Cardiac septum (tissue), 1 donor: ENCODE data around the gene TAS2R16. TPM values are rescaled to one million over a fixed set of nuclear protein-coding genes. Genes with fewer than 3 reads are reported as not detected.
"Not testable (repeated sequence)": the region's sequence is repeated elsewhere in the genome, so short reads cannot be mapped to it uniquely, and the experiment has no call there.

Source experiments
- DNase-seq: peaks from one replicate; pipeline ENCODE4 v3.0.0-alpha.2; 2020; ENCODE audit warnings: low spot score
- intact Hi-C: fragments of 100-400 bp; cut with DNase I; formaldehyde crosslinking; loops from one replicate; pipeline ENCODE4 v1.14.0; 2022
- total RNA-seq: library from RNA; stranded (reverse); fragmentation: NEBNext Ultra II Directional; extraction: Animal tissue kit (Norgen Biotek cat#: 25700); gene quantifications from one replicate; pipeline ENCODE4 v1.2.1, GENCODE V29; 2021
- donor health status: DM: no; HTN: no; CAD: no.

Gene TAS2R16
- total RNA-seq, 1 donor from 2014 or later, result not detected

DNA sequence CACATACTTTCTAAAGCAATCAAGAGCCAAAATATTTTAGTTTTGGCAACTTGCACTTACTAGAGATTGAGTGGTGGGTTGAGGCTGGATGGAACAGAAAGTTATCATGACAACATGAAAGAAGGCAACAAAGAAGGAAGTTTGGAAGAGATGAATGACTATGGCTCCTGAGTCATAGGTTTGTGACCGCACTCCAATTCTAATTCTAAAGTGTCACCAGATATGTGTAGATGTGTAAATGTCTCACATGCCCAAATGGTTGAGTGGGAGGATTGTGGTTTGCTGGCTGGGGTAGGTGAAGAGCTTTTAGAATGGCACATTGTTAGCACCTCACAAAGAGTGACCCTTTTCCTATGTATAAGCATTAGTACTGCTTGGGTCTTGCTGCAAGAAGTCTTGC, 20.2 kb downstream of the TAS2R16 start:
- intact Hi-C loops, result no loop called here
- DNase-seq, result no peak

DNA sequence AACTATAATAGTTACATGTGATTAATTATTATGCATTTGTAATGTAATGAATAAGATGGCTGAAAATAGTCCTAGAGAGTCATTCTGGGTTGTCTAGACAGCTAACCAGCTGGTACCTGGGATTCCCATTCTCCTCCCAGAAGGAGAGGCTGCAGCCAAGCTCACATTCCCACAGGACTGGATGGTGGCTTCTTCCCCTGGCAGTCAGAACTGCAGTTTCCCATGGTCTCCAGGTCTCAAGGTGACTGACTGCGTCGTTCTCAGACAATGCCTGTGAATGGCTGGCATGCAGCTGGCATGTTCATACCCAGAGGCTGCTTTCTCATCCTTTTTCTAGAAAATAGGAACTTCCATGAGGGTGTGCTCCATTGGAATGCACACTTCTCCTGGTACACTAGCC, 21.3 kb downstream of the TAS2R16 start:
- no peak for DNase-seq
- intact Hi-C loops, result no loop called here

DNA sequence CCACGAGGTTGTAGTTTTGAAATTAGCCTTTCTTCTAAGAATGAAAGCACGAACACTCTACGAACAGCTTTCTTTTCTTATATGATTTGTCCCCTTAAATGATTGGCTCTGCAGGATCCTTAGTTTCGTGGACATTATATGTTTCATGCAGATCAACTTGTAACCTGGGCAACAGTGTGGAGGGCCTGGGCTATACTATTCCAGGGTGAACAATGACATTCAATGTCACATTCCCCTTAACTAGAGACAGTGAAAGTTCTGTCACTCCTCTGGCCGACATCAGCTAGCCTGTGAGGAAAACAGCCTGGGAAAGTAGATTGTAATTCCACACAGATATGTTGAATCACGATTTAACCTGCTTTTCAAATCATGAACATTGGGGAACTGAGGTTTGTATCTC, 23.4 kb downstream of the TAS2R16 start:
- DNase-seq, result no peak
- intact Hi-C loops, result no loop called here

DNA sequence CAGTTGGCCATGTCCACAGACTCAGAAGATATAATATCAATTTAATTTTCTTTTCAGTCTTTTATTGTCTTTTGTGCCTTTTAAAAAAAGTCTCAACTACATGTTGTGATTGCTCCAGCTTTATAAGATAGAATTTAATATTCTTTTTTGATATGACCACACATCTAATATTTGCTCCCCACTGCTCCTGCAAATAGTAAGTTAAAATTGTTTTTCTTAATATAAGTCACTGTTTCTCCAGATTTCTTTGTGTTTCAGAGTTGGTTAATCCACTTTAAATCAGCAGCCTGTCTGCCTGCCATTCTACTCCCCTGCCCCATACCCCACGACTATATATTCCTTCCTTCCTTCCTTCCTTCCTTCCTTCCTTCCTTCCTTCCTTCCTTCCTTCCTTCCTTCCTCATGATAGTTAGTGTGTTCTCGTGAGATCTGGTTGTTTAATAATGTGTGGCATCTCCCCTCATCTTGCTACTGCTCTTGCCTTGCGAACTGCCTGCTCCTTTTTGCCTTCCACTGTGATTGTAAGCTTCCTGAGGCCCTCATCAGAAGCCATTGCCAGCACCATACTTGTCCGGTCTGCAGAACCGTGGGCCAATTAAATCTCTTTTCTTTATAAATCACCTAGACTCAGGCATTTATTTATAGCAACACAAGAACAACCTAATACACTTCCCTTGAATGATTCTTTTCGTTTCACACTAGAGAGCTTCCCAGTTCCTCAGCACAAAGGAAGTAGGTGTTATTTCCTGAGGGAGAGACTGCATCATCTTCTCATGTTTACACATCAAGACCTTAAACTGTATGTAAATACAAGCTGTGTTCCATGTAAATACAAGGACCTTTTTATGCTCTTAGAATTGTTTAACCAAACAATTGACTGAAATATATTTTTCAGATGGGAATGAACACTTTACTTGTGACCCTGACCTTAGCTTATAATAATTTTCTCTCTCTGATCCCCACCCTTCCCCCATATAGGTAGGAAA, 24.5 kb downstream of the TAS2R16 start:
- intact Hi-C loops, result no loop called here
- no peak for DNase-seq

DNA sequence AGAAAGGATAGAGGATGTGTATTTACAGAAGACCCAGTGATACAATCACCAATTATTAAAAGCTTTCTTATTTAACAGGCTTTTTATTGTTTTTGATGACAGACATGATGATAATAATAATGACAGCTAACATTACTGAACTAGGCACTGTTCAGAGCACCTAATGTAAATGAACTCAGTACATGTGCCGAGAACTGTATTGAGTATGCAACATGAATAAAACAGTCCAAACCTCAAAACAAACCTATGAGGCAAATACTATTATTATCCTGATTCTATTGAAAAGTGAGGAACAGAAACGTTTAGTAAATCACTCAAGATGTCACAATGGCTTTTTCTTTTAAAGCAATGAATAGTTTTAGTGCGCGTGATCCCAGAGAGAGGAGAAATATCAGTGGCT, 27.1 kb downstream of the TAS2R16 start:
- intact Hi-C loops, result no loop called here
- no peak for DNase-seq

DNA sequence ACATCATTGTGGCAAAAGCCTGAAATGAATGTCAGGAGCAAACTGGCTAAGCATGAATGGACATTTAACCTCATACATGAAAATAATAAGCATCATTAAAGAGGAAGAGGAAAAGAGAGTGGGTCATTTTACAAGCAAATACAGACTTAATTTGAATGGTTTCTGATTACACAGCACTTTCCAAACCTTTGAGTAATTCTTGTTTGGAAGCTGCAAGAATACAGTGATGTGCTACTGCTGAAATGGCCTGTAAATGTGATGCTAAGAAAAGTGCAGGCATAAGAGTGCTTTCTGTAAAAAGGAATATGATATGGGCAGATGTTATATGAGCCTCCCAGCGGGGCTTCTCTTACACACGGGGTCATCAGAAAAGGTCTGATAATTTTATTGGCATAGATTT, 30.2 kb downstream of the TAS2R16 start:
- DNase-seq, result no peak
- intact Hi-C loops, result no loop called here

DNA sequence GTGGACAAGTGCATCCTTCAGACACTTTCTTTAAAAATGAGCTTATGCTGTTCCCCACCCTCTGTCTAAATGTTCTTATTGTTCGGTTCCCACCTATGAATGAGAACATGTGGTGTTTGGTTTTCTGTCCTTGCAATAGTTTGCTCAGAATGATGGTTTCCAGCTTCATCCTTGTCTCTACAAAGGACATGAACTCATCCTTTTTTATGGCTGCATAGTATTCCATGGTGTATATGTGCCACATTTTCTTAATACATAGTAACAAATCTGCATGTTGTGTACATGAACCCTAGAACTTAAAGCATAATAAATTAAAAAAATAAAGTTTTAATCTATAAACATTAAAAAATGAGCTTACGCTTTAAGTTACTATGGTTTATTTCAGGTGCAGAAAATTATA, 41.8 kb downstream of the TAS2R16 start:
- intact Hi-C loops, DNase-seq: not testable (repeated sequence)

DNA sequence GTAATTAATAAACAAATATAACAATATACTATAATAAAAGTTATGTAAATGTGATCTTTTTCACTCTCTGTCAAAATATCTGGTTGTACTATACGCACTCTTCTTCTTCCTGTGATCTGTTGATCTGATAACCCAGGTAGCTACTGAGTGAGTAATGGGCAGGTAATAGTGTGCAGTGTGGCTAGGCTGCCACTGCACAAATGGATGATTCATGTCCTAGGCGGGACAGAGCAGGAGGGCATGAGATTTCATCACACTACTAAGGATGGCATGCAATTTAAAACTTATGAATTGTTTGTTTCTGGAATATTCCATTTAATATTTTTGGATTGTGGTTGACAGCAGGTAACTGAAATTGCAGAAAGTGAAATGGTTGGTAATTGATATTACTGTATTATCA, 44.5 kb downstream of the TAS2R16 start:
- intact Hi-C loops, result no loop called here
- no peak for DNase-seq

DNA sequence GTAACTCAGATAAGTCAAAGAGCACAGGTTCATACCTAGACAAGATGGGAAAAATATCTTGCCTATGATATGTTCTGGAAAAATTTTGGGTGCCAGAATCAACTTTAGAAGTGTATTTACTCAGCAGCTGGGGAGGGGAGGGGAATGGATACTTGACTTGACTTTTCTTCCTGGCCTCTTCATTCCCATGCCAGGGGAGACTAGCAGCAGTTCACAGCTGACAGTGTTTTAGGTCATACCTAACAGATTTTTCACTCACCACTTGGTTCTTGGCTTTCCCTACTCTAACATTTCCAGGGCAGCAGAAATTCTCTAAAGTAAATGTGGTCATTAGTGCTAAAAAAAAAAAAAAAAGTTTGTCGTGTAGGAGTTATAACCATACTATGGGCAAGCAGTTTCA, 46.3 kb downstream of the TAS2R16 start:
- DNase-seq, result no peak
- intact Hi-C loops, result no loop called here

Other genes with a start within 250 kb of the TAS2R16 start
- 6.3 TPM for gene CADPS2, start 109.2 kb downstream of the TAS2R16 start, total RNA-seq
- not detected for gene SLC13A1, start 204.3 kb upstream of the TAS2R16 start, total RNA-seq